HEK293T (cell line): ENCODE results near the gene SNTG2.

ENCODE experiments used
- CTCF ChIA-PET: fragments of 350-600 bp; formaldehyde crosslinking; extraction: SDS; loops from one replicate; lab custom pipeline; 2021; ENCODE audit warnings: antibody characterized with exemption, inconsistent platforms; lab: Yijun Ruan, JAX
- POLR2A ChIA-PET: fragments of 350-600 bp; formaldehyde crosslinking; extraction: SDS; loops from one replicate; lab custom pipeline; 2020; ENCODE audit warnings: antibody characterized with exemption, inconsistent platforms; lab: Yijun Ruan, JAX
- DNase-seq: peaks from one replicate; pipeline ENCODE4 v3.0.0; 2012; ENCODE audit warnings: mixed read lengths; ENCODE audit errors: extremely low spot score
- ARNT ChIP-seq: fragments of 450-650 bp; IDR thresholded peaks from 2 replicates; pipeline ENCODE4 v1.6.1; 2017; ENCODE audit warnings: mild to moderate bottlenecking
- BHLHE40 ChIP-seq: fragments of 450-650 bp; IDR thresholded peaks from 2 replicates; pipeline ENCODE4 v1.6.1; 2016; ENCODE audit warnings: mild to moderate bottlenecking, moderate library complexity, borderline replicate concordance
- CTBP1 ChIP-seq: fragments of 450-650 bp; IDR thresholded peaks from 2 replicates; pipeline ENCODE4 v1.6.1; 2016; ENCODE audit warnings: borderline replicate concordance
- ELF4 ChIP-seq: fragments of 450-650 bp; IDR thresholded peaks from 2 replicates; pipeline ENCODE4 v1.6.1; 2017; ENCODE audit warnings: antibody characterized with exemption
- FOXA1 ChIP-seq: fragments of 450-650 bp; IDR thresholded peaks from 2 replicates; pipeline ENCODE4 v1.6.1; 2016; ENCODE audit warnings: mild to moderate bottlenecking
- FOXK2 ChIP-seq: fragments of 450-650 bp; IDR thresholded peaks from 2 replicates; pipeline ENCODE4 v1.6.1; 2016; ENCODE audit warnings: mild to moderate bottlenecking
- FOXM1 ChIP-seq: fragments of 450-650 bp; IDR thresholded peaks from 2 replicates; pipeline ENCODE4 v1.6.1; 2017; ENCODE audit warnings: mild to moderate bottlenecking, borderline replicate concordance
- HDGF ChIP-seq: fragments of 450-650 bp; IDR thresholded peaks from 2 replicates; pipeline ENCODE4 v1.6.1; 2017; ENCODE audit warnings: antibody characterized with exemption, borderline replicate concordance
- L3MBTL2 ChIP-seq: fragments of 450-650 bp; conservative IDR thresholded peaks from 2 replicates; pipeline ENCODE4 v1.6.1; 2016; ENCODE audit warnings: mild to moderate bottlenecking
- LEF1 ChIP-seq: fragments of 450-650 bp; IDR thresholded peaks from 2 replicates; pipeline ENCODE4 v1.6.1; 2017; ENCODE audit warnings: mild to moderate bottlenecking, borderline replicate concordance
- NFRKB ChIP-seq: fragments of 450-650 bp; IDR thresholded peaks from 2 replicates; pipeline ENCODE4 v1.6.1; 2016; ENCODE audit warnings: mild to moderate bottlenecking, moderate library complexity
- PKNOX1 ChIP-seq: fragments of 450-650 bp; IDR thresholded peaks from 2 replicates; pipeline ENCODE4 v1.6.1; 2016
- SP1 ChIP-seq: fragments of 450-650 bp; IDR thresholded peaks from 2 replicates; pipeline ENCODE4 v1.6.1; 2017
- SUZ12 ChIP-seq: fragments of 450-650 bp; IDR thresholded peaks from 2 replicates; pipeline ENCODE4 v1.6.1; 2016; ENCODE audit warnings: mild to moderate bottlenecking
- TARDBP ChIP-seq: fragments of 450-650 bp; IDR thresholded peaks from 2 replicates; pipeline ENCODE4 v1.6.1; 2016
- ZNF384 ChIP-seq: fragments of 450-650 bp; IDR thresholded peaks from 2 replicates; pipeline ENCODE4 v1.6.1; 2016

The SNTG2 gene

GRCh38 chr2:1069847-1070246 lies 119.2 kb downstream of the SNTG2 start:
- ChIA-PET POLR2A (no interaction called here), CTCF (no interaction called here)
- TF ChIP-seq SUZ12, result no peak
- TF ChIP-seq PKNOX1, result no peak
- TF ChIP-seq L3MBTL2, result no peak
- TF ChIP-seq BHLHE40, result no peak
- TF ChIP-seq LEF1, result no peak
- TF ChIP-seq SP1, result no peak
- TF ChIP-seq FOXK2, result no peak
- no peak for TF ChIP-seq TARDBP
- TF ChIP-seq HDGF, result no peak
- no peak for TF ChIP-seq CTBP1
- no peak for TF ChIP-seq FOXM1
- TF ChIP-seq FOXA1, result no peak
- TF ChIP-seq ZNF384, result no peak
- TF ChIP-seq NFRKB, result no peak
- TF ChIP-seq ARNT, result no peak
- no peak for TF ChIP-seq ELF4
- no peak for DNase-seq

DNA sequence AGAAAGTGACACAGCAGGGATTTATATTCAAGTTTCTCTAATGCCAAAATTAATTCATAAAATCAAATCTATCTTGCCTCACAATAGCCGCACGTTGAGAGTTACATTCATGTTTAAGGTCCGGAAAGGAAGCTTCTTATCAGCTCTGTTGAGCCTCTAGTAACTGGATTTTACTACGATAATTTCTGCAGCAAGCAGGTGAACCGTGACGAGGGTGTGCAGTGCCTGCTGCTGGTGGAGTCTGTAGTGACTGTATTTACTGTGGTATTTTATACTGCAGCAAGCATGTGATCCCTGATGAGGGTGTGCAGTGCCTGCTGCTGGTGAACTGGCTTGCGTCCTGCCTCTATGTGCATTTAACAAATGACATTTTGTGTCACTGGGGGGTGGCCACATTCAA lies 120.0 kb downstream of the SNTG2 start:
- DNase-seq, result peak; percentile 20
- ChIA-PET POLR2A (no interaction called here), CTCF (no interaction called here)
- TF ChIP-seq FOXA1 (no peak), PKNOX1 (no peak), ARNT (no peak), SP1 (no peak), FOXM1 (no peak), BHLHE40 (no peak), NFRKB (no peak), ELF4 (no peak), HDGF (no peak), TARDBP (no peak), SUZ12 (no peak), FOXK2 (no peak), L3MBTL2 (no peak), ZNF384 (no peak), CTBP1 (no peak), LEF1 (no peak)

DNA sequence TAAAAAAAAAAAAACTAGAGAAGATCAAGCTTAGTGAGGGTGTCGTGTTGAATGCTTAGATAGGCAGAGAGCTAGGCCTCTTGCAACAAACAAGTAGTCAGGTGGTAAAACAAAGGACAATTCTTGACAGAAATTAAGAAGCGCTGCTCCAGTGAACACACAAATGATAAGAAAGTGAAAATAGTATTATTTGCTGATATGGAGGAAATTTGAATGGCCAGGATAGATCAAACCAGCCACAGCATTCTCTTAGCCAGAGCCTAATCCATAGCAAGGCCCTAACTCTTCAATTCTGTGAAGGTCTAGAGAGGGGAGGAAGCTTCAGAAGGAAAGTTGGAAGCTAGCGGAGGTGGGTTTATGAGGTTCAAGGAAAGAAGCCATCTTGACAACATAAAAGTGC lies 121.0 kb downstream of the SNTG2 start:
- ChIA-PET POLR2A (no interaction called here), CTCF (interaction anchor here (0.9 kb wide), 1 partner anchor 69 kb away, joined by 3 read pairs; no protein-coding TSS in a partner anchor)
- no peak for DNase-seq

GRCh38 chr2:1072250-1072649 lies 121.6 kb downstream of the SNTG2 start:
- ChIA-PET CTCF (interaction anchor here (0.9 kb wide), 1 partner anchor 69 kb away, joined by 3 read pairs; no protein-coding TSS in a partner anchor), POLR2A (no interaction called here)
- DNase-seq, result no peak
- TF ChIP-seq L3MBTL2 (no peak), FOXK2 (no peak), HDGF (no peak), CTBP1 (no peak)

More for the DNA sequence above, 121.0 kb downstream of the SNTG2 start:
- TF ChIP-seq FOXM1 (no peak), CTBP1 (no peak), LEF1 (no peak), FOXK2 (no peak), ELF4 (no peak), FOXA1 (no peak), ZNF384 (no peak), ARNT (no peak), SP1 (no peak), L3MBTL2 (no peak), HDGF (no peak), PKNOX1 (no peak), BHLHE40 (no peak), SUZ12 (no peak), TARDBP (no peak)

DNA sequence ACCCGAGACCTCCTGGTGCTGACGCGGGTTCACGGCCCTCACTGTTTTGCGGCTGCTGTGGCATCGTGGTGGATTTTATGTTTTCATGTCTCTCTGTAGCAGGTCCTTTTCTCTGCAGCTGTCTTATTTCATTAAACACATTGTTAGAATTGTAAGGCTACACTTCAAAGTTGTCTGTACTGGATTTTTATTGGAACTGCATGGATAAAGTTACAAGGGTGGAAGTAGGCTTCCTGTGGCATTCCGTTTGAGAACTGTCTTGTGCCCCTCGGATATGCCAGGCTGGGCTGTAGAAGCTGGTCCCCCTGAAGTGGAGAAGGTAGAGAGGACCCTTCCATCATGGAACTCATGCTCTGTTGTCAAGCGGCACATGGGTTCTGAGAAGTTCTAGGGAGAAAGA lies 127.3 kb downstream of the SNTG2 start:
- DNase-seq, result no peak
- ChIA-PET POLR2A (no interaction called here), CTCF (interaction anchor here (1.1 kb wide), 1 partner anchor 58 kb away, joined by 3 read pairs; no protein-coding TSS in a partner anchor)
- TF ChIP-seq HDGF, result no peak
- TF ChIP-seq TARDBP, result no peak
- TF ChIP-seq FOXA1, result no peak
- TF ChIP-seq PKNOX1, result no peak
- TF ChIP-seq FOXK2, result no peak
- TF ChIP-seq NFRKB, result no peak
- TF ChIP-seq SP1, result no peak
- no peak for TF ChIP-seq FOXM1
- no peak for TF ChIP-seq ARNT
- TF ChIP-seq BHLHE40, result no peak

DNA sequence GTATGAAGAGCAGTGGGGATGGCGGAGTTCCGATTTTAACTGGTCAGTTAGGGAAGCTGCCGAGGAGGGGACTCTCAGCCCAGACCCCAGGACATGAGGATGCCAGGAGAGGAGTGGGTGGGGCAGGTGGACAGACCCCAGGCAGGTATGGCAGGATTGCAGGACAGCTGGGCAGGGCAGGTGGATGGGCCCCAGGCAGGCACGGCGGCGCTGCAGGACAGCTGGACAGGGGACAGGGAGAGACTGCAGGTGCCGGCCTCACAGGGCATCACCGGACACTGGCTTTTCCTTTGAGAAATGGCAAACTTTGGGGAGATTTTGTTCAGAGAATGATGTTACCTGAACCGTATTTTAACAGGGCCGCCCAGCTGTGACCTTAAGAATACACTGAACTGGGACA lies 127.7 kb downstream of the SNTG2 start:
- TF ChIP-seq PKNOX1 (no peak), ZNF384 (no peak), BHLHE40 (no peak), LEF1 (no peak), FOXA1 (no peak), TARDBP (no peak), HDGF (no peak), FOXK2 (no peak), SP1 (no peak), NFRKB (no peak), ELF4 (no peak), CTBP1 (no peak), L3MBTL2 (no peak), FOXM1 (no peak), SUZ12 (no peak), ARNT (no peak)
- ChIA-PET CTCF (interaction anchor here (1.1 kb wide), 1 partner anchor 57 kb away, joined by 3 read pairs; no protein-coding TSS in a partner anchor), POLR2A (no interaction called here)
- DNase-seq, result no peak
